GM18498 (cell line): Measurements from ENCODE around the gene SND1.

Experiments used
- ATAC-seq: cut with Tn5 transposase; IDR thresholded peaks from one replicate; pipeline ENCODE4 v1.9.1; 2021; ENCODE audit warnings: mild to moderate bottlenecking, moderate library complexity; ENCODE audit not compliant: unreplicated experiment

SND1 gene

GRCh38 chr7:127920787-127921438 is 268.9 kb downstream of the SND1 start:
- no peak for ATAC-seq

- no peak for ATAC-seq
These were observed 270.7 kb downstream of the SND1 start for GRCh38 chr7:127922656-127923055.

GRCh38 chr7:127924874-127925273 is 272.9 kb downstream of the SND1 start:
- no peak for ATAC-seq

GRCh38 chr7:127927348-127927696 is 275.3 kb downstream of the SND1 start:
- ATAC-seq, result no peak

- ATAC-seq, result no peak
These were observed 276.2 kb downstream of the SND1 start for GRCh38 chr7:127928222-127928621.

GRCh38 chr7:127928852-127929251 is 276.9 kb downstream of the SND1 start:
- no peak for ATAC-seq

- peak; percentile 47 for ATAC-seq
These were observed 278.6 kb downstream of the SND1 start for GRCh38 chr7:127930341-127931328.

GRCh38 chr7:127932076-127932475 is 280.1 kb downstream of the SND1 start:
- ATAC-seq, result no peak

GRCh38 chr7:127932496-127932895 is 280.5 kb downstream of the SND1 start:
- ATAC-seq, result no peak

- no peak for ATAC-seq
These were observed 281.2 kb downstream of the SND1 start for GRCh38 chr7:127933146-127933545.

GRCh38 chr7:127934711-127935110 is 282.7 kb downstream of the SND1 start:
- no peak for ATAC-seq

GRCh38 chr7:127935847-127936376 is 283.9 kb downstream of the SND1 start:
- no peak for ATAC-seq

- ATAC-seq, result no peak
These were observed 285.2 kb downstream of the SND1 start for GRCh38 chr7:127937066-127937680.

GRCh38 chr7:127938588-127938987 is 286.6 kb downstream of the SND1 start:
- ATAC-seq, result no peak

- no peak for ATAC-seq
These were observed 288.6 kb downstream of the SND1 start for GRCh38 chr7:127940381-127941160.

GRCh38 chr7:127941476-127942210 is 289.6 kb downstream of the SND1 start:
- no peak for ATAC-seq

- no peak for ATAC-seq
These were observed 291.8 kb downstream of the SND1 start for GRCh38 chr7:127943541-127944521.

- no peak for ATAC-seq
These were observed 294.1 kb downstream of the SND1 start for GRCh38 chr7:127946111-127946510.

GRCh38 chr7:127946847-127947246 is 294.9 kb downstream of the SND1 start:
- ATAC-seq, result no peak
